Stimulated activated CD8-positive, alpha-beta memory T cell treated with anti-CD3 and anti-CD28 coated beads, Interleukin-12 subunit alpha, Interleukin-12 subunit beta, amount 100 ng/mL, for 1 hour (primary cell): ENCODE results near the gene COL26A1.
"Not testable (repeated sequence)": the region's sequence is repeated elsewhere in the genome, so short reads cannot be mapped to it uniquely, and the experiment has no call there.

Source experiments
- DNase-seq: peaks from one replicate; pipeline ENCODE4 v3.0.0-alpha.2; 2020; ENCODE audit warnings: low read depth

Gene COL26A1

DNA sequence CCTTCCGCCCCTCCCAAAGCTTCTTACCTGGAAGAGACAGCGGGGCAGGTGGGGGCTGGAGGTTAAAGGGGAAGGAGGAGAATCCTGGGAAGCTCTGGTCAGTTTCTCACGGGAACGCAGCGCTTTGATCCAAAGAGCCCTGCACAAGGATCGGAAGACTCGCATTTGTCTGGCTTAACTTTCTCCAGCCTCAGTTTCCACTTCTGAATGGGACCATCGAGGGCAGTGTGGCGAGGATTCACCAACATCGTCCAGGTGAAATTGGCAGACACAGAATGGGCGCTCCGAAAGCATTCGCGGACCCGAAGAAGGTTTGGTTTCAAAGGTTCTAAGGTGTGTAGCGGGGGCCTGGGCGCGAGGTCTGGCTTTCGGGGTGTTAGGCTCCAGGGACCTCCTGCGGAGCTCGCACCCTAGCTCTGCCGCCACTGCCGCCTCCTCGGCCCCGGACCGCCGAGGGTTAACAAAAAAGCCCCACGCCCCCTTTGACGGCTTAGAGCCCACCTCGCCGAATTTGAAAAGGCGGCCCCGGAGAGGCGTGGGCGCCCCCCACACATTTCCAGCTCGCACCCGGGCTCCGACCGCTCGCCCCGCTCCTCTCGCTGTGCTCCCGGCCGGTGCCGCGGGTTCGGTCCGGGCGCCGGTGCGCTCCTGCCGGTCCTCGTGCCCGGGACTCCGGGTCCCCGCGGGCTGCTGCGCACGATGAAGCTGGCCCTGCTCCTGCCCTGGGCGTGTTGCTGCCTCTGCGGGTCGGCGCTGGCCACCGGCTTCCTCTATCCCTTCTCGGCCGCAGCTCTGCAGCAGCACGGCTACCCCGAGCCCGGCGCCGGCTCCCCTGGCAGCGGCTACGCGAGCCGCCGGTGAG lies at the start of gene COL26A1:
TSS of gene COL26A1 (plus strand) at position 542 of the 862 bp plus-strand sequence. CDS start at position 700, 158 bp downstream.
- DNase-seq: no peak

DNA sequence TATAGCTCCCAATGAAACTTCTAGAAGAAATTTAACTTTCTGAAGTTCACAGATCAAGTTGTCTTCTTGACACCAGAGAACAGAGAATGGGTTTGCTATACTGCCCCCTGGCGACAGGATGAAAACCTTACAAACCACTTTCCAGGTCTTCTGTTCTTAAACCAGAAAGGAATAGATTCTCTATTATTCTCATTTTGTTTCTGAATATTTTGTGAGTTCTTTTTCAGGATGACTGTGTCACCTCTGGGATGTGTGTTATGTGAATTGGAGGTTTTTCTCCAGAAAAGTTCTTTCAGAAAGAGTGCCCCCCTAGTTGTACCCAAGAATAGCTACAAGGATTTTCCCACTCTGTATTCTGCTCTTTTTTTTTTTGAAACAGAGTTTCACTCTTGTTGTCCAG lies 47.3 kb upstream of the COL26A1 start:
- DNase-seq: peak; percentile 38

DNA sequence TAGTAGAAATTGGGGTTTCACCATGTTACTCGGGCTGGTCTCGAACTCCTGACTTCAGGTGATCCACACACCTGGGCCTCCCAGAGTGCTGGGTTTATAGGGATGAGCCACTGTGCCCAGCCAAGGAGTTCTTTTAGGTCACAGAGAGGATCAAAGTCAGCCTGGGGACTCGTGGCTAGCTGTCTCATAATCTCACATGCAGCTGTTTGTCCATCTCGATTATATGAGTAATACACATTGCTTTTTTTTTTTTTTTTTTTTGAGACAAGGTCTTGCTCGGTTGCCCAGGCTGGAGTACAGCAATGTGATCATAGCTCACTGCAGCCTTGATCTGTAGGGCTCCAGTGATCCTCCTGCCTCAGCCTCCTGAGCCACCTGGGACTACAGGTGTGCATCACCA lies 43.3 kb upstream of the COL26A1 start:
- no peak for DNase-seq

DNA sequence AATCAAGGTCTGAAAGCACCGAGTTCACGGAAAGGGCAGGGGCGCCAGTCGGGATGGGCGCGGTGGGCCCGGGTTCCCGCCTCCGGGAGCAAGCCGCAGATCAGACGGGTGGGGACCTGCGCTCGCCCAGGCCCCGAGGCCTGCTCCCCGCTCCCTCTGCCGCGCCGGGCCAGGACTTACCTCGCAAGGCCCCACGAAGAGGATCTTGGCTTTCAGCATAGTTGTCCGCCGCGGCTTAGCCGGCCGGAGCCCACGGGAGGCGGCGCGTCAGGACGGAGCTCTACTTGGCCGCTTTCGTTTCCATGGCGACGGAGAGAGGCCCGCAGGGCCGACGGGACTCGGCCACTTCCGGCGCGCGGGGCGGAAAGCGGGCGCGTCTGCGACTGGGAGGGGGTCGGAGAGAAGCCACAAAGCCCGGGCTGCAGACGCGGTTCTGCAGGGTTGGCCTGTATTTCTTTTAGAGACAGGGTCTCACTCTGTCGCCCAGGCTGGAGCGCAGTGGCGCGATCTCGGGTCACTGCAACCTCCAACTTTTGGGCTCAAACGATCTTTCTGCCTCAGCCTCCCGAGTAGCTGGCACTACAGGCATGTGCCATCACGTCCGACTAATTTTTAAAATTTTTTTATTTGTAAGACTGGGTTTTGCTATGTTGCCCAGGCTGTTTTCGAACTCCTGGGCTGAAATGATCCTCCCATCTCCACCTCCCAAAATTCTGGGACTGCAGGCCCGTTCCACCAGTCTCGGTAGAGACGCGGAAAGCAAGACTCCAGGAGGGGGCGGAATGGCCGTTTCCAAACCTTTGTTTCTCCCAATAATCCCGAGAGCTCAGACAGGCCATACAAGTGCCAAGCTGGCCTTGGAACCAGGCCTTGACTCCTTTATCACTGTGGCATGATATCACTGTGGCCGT lies 40.9 kb upstream of the COL26A1 start, which contains the start of gene IFT22:
TSS of gene IFT22 (minus strand) at position 322 of the 911 bp plus-strand sequence. CDS start at position 219, 103 bp downstream.
- DNase-seq: peak; percentile 74

DNA sequence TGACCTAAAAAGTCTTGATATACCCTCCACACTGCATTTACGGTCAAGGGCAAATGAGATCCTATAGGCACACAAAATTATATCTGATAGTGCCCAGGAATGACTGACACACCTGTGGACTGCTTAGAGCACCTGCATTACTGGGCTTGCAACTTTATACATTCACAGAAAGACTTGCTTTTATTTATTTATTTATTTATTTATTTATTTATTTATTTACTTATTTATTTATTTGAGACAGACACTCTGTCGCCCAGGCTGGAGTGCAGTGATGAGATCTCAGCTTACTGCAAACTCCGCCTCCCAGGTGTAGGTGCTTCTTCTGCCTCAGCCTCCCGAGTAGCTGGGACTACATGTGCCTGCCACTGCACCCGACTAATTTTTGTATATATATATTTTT lies 34.5 kb upstream of the COL26A1 start:
- no peak for DNase-seq

DNA sequence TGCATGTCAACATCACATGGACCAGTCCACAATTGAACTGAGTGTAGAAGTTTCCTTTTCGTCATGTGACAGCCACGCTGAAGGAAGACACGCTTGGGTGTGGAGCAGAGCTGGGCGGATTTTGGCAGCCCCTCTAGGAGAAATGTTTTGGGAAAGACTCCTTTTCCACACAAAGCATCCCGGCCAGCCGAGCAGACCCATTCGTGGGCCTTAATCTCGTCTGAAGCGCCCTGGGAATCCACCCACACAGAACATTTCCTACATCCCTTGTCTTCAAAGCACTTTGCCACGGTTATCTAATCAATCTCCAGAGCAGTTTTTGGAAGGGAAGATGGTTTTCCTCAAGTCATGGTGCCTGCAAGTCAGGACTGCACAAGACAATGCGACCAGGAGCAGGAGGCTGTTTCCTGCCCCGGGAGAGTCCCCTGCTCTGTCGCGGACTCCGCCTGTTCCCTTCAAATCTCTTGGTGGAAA lies 32.6 kb upstream of the COL26A1 start:
- DNase-seq: no peak

DNA sequence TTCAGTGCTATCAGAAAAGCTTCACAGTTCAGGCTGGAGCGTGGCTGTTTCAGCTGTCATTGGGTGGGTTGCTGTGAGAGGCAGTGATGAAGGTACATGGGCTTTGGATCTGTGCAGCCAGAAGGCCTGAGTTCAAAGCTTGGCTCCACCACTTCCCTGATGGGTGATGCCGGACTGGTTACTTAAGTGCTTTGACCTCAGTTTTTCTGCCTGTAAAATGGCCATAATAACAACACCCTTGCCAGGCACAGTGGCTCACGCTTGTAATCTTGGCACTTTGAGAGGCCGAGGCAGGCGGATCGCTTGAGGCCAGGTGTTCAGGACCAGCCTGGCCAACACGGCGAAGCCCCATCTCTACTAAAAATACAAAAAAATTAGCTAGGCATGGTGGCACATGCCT lies 30.6 kb upstream of the COL26A1 start:
- no peak for DNase-seq

DNA sequence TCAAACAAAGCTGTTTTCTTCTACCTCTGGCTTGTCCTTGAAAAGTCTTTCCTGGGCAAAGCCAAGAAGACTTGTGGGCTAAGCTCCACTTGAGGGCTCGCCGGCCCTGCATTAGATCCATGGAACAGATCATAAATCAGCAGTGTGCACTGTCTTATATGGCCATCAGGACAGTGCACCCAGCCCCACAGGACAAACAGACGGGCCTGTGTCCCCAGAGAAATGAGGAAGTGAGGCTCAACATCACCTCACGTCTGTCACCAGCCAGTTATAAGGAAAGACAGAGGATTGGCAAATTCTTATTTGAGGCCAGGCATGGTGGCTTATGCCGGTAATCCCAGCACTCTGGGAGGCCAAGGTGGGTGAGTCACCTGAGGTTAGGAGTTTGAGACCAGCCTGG lies 28.8 kb upstream of the COL26A1 start:
- no peak for DNase-seq

DNA sequence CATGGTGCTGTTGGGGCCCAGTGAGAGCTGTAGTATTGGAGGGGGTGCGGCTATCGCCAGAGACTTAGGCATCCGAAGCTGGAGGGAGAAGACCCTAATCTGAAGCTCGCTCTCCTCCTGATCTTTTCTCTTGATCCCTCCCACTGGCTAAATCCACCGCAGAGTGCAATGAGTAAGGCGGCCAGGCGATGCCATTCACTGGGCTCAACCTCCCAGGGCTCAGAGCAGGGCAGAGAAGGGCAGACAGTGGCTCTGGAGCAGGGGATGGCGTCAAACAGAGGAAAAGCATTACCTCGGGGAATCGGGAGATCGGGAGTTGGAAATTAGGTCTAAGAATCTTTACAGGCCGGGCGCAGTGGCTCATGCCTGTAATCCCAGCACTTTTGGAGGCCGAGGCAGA lies 22.3 kb upstream of the COL26A1 start:
- DNase-seq: no peak

DNA sequence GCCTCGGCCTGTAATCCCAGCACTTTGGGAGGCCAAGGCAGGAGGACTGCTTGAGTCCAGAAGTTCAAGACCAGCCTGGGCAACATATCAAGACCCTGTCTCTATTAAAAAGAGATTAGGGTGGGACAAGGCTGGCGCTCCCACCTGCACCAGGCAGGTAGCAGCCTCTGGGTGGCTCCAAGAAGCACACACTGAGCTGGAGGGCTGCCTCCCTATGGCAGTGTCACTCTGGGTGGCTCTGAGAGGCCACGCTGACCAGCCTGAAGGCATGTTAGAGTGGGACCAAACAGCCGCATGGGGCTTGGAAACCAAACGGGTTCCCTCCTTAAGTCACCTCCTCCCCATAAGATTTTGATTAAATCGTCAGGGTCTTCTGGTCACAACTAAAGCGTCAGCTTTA lies 19.8 kb upstream of the COL26A1 start:
- DNase-seq: no peak

DNA sequence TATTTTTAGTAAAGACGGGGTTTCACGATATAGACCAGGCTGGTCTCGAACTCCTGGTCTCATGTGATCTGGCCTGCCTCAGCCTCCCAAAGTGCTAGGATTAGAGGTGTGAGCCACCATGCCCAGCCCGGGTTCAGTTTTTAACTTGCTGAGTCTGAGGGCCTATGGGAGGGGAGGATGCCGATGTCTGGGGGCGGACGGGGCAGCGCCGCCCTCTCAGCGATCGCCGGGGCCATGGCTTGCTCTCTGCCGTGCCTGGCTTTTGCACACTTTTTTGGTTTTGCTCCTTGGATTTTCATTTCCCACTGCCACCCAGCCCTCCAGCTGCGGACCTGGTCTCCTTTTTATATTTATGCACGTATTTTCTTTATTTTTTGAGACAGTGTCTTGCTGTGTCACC lies 15.2 kb upstream of the COL26A1 start:
- no peak for DNase-seq

DNA sequence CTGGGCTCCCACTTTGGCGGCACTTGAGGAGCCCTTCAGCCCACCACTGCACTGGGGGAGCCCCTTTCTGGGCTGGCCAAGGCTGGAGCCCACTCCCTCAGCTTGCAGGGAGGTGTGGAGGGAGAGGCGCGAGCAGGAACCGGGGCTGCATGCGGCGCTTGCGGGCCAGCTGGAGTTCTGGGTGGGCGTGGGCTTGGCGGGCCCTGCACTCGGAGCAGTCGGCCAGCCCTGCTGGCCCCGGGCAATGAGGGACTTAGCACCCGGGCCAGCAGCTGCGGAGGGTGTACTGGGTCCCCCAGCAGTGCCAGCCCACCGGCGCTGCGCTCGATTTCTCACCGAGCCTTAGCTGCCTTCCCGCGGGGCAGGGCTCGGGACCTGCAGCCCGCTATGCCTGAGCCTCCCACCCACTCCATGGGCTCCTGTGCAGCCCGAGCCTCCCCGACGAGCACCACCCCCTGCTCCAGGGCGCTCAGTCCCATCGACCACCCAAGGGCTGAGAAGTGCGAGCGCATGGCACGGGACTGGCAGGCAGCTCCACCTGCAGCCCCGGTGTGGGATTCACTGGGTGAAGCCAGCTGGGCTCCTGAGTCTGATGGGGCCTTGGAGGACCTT lies 14.1 kb upstream of the COL26A1 start:
- DNase-seq: not testable (repeated sequence)

DNA sequence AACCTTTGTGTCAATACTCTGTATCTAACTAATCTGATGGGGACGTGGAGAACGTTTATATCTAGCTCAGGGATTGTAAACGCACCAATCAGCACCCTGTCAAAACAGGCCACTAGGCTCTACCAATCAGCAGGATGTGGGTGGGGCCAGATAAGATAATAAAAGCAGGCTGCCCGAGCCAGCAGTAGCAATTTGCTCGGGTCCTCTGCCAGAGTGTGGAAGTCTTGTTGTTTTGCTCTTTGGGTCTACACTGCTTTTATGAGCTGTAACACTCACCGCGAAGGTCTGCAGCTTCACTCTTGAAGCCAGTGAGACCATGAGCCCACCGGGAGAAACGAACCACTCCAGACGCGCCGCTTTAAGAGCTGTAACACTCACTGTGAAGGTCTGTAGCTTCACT lies 13.4 kb upstream of the COL26A1 start:
- not testable (repeated sequence) for DNase-seq

DNA sequence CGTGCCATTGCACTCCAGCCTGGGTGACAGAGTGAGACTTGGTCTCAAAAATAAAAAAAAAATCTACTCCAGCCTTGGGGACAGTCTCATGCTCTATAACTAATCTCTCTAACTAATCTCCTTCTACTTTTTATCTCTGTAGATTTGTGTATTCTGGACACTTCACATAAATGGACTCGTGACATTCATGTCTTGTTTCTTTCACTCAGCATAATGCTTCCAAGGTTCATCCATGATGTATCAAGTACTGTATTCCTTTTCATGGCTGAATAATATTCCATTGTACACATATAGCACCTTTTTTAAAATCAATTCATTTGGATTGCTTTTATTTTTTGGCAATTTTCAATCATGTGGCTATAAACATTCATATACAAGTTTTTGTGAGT lies 9.8 kb upstream of the COL26A1 start:
- DNase-seq: no peak

DNA sequence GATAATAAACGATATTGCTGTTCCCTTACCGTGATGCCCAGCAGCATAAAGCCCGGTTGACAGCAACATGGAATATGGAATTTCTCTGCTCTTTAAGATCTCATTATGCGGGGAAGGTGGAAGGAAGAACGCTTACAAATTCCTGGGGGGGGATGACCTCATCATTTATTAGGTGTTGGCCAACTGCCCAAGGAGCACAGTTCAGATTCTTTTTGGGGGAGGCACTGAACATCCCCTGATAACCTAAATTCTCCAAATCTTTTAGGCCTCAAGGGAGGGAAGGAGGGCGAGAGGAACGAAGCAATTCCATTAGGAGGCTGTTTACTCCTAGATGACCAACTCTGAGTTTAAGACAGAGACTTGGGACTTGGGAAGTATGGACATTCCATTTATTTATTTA lies 5.2 kb upstream of the COL26A1 start:
- no peak for DNase-seq

DNA sequence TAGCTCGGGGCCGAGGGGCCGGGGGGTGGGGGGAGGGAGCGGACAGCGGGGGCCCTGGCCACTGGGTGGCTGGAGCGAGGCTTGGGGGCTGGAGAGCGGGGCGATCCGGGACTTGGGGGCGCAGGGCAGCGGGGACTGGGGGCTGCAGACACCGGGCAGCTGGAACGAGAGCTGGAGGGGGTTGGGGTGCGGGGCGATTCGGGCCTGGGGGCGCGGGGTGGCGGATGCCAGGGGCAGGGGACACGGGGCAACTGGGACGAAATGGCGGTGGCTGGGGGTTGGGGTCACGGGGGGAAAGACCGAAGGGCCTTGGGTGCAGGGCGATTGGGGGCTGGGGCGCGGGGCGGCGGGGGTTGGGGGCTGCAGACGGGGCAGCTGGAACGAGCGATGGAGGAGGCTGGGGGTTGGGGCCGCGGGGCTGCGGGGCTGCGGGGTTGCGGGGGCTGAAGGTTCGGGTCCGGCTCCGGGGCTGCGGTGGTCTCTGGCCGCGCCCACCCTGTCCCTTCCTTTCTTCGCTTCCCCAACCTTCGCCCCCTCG lies 590 bp downstream of the COL26A1 start:
- DNase-seq: no peak

DNA sequence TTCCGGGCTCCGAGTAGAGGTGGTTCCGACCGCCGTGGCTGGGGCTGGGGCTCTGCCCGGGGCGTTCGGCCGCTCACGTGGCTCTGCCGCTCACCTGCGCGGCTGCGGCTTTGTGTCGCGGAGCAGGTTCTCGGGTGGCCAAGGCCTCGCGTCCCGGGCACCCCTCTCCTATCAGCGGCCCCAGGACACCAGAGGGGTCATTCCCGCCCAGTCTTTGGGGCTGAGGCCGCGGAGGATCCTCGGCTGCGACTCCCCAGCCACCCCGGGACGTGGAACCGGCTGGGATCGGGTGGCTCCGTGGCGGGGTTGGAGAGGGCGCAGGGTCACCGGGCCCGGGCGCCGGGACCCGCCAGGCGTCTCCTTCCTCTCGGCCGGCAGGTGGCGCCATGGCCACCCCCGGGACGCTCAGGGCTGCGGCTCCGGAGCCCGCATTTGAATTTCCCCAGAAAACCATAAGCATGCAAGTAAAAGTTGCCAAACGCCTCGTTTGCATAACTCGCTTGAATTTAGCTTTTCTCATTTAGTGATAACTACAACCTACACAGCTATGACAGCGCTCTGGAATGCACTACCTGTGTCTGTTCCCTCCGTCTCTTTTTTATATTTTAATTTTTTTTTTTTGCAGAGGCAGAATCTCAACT lies 1.2 kb downstream of the COL26A1 start:
- DNase-seq: peak; percentile 40

DNA sequence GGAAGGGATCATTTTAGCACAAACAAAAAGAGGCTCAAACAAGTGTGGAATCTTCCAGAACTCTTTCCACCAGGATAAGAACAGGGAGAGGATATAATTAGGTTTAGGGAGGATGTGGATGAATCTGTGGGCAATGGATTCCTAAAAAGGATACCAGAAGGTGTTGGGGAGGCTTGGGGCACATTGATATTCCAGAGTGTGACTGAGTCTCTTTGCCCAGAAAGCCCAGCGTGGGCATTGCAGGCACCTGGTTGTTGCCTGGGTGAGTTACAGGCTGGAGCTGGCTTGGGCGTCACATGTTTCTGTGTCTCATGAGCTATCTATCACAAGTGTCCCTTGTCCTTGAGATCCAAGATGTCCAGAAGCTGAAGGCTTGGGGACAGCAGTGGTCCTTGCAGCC lies 3.3 kb downstream of the COL26A1 start:
- no peak for DNase-seq

DNA sequence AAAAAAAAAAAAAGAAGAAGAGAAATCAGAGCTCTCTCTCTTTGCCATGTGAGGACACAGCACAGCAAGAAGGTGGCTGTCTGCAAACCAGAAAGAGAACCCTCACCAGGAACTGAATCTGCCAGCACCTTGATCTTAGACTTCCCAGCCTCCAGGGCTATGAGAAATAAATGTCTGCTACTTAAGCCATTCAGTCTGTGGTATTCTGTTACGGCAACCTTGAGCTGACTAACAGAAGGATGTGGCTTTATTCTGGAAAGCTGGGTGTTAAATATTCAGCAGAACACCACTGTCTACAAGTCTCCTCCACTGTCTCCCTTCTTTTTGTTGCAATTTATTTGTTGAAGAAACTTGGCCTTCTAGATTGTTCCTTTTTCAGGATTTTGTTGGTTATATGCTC lies 5.0 kb downstream of the COL26A1 start:
- DNase-seq: no peak

DNA sequence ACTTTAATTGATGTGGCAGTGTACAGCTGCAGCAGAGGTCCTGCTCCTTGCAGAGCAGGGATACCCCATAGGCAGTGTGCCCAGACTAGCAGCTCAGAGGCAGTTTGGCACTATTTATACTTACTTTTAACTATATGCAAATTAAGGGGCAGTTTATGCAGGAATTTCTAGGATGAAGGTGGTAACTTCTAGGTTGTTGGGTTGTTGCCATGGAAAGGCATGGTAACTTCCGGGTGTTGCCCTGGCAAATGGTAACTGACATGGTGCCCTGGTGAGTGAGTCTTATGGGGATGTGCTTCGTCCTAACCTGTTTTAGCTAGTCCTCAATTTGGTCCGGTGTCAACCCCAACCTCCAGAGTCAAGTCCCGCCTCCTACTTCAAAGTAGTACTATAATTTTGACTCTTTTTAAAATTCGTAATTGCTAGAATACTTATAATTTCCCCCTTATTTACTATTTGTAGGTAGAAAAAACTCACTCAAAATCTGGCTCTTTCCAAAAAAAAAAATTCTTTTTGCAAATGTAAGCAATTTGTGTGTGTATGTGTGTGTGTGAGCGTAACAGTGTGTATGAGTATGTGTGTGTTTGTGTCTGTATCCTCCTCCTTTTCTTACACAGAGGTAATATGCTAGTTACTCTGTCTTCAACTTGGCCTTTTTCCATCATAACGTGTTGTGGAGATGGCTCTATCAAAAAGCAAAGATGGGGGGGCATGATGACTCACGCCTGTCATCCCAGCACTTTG lies 5.9 kb downstream of the COL26A1 start:
- no peak for DNase-seq

DNA sequence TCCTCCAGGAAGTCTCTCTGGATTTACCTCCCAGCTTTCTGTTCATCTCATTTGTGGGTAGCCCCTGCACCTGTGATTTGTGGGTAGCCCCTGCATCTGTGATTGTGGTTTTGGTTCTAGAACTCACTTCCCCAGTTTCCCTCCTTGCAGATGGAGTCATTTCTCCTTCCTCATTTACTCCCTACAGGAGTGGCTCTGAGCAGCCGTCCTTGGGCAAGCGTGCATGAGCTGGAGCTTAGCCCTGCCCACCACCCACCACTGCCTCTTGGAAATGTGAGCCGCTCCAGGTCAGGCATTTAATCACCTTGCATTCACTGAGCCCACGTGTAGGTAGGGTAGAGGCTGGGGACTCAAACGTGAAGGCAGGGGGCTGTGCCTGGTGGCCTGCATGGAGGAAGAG lies 8.2 kb downstream of the COL26A1 start:
- no peak for DNase-seq
